Skin epidermis (tissue), 12 donors: ENCODE data around the gene CCL2.

Experiments used
- H3K27ac ChIP-seq, 21 experiments: fragments of 200-600 bp; sonication (generic) in 11 of 21; one replicate each; pipeline ENCODE4 v1.5.0; 2020; ENCODE audit warnings: mild to moderate bottlenecking in 3 of 21, inconsistent platforms in 2 of 21, moderate library complexity in 2 of 21
- H3K4me3 ChIP-seq, 7 experiments: fragments of 200-600 bp; sonication (generic) in 2 of 7; one replicate each; pipeline ENCODE4 v1.5.0; 2020; ENCODE audit warnings: inconsistent platforms in 2 of 7, mild to moderate bottlenecking in 2 of 7, moderate library complexity in 1 of 7

CCL2 gene

DNA sequence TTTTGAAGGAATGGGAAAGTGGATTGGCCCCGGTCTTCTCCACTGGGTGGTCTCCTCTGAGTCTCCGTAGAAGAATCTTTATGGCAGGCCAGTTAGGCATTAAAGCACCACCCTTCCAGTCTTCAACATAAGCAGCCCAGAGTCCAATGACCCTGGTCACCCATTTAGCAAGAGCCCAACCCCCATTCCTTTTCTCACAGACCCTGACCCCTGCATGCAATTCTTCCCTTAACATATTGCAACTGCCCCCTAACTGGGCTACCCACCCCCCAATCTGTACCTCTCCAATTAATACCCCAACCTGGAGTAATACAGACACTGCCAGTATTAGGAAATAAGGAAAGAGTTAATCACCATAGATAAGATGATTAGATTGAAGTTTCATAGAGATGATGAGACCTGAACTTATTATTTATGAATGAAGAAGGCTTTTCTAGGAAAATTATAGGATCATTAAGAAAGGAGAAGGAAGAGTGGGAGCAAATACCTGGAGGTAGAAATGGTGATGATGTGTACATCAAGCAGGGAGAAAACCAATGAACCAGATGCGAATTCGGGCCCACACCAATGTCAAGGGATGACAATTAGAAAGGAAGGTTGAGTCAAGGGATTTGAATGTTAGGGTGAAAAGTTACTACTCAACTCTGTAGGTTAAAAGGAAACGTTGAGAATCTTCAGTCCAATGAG is 2.4 kb downstream of the CCL2 start:
- peak overlapping the region in 1 of 7 experiments; percentile 44 for H3K4me3 ChIP-seq

GRCh38 chr17:34257986-34258326 is 2.9 kb downstream of the CCL2 start:
- Histone ChIP-seq H3K4me3 (no peak overlapping the region), H3K27ac (peak overlapping the region in 1 of 21 experiments; percentile 74)

More for the DNA sequence above, 2.4 kb downstream of the CCL2 start:
- H3K27ac ChIP-seq, result peak overlapping the region in 1 of 21 experiments; percentile 11

DNA sequence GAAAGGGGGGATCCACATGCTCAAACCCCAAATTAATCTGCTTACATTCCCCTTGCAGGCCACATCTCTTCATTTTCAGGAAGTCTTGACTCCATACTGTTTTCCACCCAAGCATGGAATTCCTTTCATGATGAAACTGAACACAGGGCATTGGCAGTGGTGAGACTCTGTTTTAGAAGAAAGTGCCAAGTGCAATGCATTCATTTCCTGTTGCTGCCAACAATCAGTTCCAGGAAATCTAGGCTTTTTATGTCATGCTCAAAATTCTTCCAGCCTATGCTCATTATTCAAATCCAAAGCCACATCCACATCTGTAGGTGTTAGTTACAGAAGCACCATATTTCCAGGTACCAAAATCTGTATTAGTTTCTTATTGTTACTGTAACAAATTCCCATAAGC is 4.1 kb downstream of the CCL2 start:
- Histone ChIP-seq H3K27ac (peak overlapping the region in 6 of 21 experiments; percentile 15 to 74 (median 35)), H3K4me3 (no peak overlapping the region)

DNA sequence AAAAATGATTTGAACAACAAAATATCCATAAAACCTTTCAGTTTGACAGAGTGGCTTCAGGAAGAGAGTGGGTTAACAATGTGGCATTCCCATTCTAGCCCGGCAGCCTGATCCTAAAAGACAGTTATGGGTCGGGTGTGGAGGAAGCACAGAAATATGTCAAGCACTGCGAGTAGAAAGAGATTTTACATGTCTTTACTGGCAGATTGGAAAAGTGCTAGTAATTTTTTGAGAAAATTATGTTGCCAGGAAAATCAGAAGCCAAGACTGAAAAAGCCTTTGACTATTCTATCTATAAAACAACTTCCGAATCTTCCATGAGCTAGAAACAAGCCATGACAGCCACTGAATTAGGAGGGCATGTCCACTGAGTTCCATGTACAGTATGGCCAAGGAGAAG is 5.8 kb downstream of the CCL2 start:
- Histone ChIP-seq H3K4me3 (no peak overlapping the region), H3K27ac (peak overlapping the region in 1 of 21 experiments; percentile 28)

DNA sequence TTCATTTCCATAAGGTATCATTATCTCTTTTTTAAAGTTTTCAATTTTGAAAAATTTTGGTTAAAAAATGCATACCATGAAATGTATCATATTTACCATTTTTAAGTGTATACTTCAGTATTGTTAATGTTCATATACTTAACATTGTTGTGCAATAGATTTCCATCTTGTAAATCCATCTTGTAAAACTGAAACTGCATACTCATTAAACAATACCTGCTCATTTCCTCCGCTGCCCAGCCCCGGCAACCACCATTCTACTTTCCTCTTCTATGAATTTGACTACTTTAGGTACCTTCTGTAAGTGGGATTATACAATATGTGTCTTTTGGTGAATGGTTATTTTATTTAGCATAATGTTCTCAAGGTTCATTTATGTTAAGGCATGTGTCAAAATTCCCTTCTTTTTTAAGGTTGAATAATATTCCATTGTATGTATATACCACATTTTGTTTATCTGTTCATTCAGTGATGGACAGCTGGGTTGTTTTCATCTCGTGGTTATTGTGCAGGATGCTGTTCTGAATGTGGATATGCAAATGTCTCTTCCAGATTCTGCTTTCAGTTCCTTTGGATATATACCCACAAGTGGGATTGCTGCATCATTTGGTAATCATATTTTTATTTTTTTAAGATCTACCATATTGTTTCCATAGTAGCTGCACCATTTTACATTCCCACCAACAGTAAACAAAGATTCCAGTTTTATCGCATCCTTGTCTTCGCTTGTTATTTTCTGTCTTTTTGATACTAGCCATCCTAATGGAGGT is 6.7 kb downstream of the CCL2 start:
- Histone ChIP-seq H3K27ac (no peak overlapping the region), H3K4me3 (no peak overlapping the region)

DNA sequence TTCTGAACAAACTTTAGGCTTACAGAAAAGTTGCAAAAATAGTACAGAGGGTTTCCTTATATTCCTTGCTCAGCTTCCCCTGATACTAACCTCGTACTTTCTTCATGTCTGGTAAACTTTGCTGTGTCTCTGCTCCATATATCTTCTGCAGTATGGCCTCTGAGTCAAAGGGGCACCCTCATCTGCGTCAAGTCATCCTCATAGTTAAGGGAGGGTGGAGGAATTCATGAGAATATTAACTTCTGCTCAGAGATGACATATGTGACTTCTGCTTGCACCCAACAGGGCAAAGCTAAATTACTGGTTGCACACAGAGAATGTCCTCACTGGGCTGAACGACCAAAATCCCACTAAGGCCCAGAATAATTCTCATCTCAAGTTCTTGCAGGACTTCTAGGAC is 10.6 kb downstream of the CCL2 start:
- H3K27ac ChIP-seq, result no peak overlapping the region

DNA sequence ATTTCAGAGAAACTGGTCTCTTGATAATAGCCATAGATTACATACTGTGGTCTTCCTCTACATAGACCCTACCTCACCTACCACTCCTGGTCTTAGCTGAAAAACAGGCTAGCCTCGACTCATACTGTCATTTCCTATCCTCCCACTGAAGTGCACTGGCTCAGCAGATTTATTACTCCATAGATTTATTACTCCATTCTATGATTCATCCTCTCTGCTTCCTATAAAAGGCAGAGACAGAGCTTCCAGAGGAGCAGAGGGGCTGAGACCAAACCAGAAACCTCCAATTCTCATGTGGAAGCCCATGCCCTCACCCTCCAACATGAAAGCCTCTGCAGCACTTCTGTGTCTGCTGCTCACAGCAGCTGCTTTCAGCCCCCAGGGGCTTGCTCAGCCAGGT is 14.9 kb downstream of the CCL2 start, which contains the start of gene CCL7:
Gene CCL7, plus strand, starts transcription at position 253 of the 400 bp plus-strand sequence. Its CDS starts 70 bp downstream, at position 323.
- no peak within 1 kb of the TSS for H3K4me3 ChIP-seq
- H3K27ac ChIP-seq, result no peak within 1 kb of the TSS

More for the DNA sequence above, 10.6 kb downstream of the CCL2 start:
- no peak overlapping the region for H3K4me3 ChIP-seq

DNA sequence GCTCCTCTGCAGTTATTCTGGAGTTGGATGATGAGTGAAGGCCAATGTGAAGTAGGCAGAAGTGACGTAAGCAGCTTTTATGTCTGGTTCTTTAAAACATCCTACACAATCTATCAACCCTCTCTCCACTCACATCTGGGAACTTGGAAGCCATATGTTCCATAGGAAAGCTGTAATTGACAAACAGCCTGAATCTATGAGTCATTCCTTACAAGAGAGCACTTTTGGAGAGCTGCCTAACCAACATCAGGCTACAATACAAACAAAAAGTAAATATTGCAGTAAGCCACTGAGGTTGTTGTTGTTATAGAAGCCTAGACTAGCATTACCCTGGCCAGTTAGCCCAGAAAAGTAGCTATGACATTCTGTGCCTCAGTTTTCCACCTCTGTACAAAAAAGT is 20.8 kb downstream of the CCL2 start:
- H3K27ac ChIP-seq, result no peak overlapping the region
- H3K4me3 ChIP-seq, result no peak overlapping the region

DNA sequence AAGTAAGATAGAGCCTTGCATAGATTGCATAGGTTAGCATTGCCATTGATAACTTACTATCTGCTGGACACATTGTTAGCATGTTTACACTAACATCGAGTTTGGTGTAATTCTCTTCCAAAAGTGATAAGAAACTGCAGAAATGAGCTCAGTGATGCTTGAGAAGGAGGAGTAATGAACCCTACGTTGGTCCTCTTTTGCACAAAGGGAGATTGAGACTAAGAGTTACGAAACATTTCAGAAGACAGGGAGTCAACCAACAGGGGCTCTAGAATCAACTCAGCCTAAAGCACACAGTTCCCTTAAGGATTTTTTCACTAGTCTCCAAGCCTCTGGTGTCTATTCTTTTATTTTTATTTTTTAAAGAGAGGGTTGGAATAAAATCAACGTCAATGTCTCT is 21.7 kb downstream of the CCL2 start:
- Histone ChIP-seq H3K4me3 (no peak overlapping the region), H3K27ac (no peak overlapping the region)

DNA sequence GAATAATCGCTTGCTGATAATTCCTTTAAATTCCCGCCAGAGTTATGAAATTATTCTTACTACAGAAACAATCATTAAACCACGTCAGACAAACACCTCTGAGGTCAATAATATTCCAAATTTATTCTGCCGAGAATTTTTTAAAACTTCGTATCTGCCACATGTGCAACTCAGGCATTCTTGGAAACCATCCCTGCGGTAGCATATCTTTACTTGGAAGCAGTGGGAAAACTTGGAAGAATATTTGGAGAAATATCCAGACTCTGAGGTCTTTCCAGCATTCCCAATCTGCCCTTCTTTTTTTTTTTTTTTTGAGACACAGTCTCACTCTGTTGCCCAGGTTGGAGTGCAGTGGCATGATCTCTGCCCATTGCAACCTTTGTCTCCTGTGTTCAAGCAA is 28.5 kb downstream of the CCL2 start:
- Histone ChIP-seq H3K27ac (no peak overlapping the region), H3K4me3 (no peak overlapping the region)

- no peak within 1 kb of the TSS for H3K4me3 ChIP-seq
- no peak within 1 kb of the TSS for H3K27ac ChIP-seq
Observed at GRCh38 chr17:34285286-34285792, 30.3 kb downstream of the CCL2 start, which contains the start of gene CCL11. CCL11 (plus strand) TSS chr17:34285742; CDS start chr17:34285809, 67 bp downstream.

GRCh38 chr17:34287875-34288274 is 32.8 kb downstream of the CCL2 start:
- H3K4me3 ChIP-seq, result no peak overlapping the region

DNA sequence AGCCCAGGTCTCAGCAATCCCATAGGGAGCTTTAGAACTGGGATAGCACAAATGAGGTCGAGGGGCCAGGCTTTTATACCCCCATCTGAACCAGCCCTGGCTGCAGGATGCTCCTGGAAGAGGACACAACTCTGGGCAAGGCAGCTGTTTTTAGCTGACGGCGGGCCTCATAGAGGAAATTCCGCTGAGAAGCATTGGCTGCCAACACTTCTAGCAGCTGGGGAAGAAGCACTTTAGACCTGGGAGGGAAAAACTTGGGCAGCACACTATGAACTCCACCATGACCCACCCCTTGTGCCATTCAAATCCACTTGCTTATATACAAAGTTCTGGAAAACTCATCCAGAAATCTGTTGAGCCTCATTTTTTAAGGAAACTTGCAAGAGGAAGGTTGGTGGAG is 35.5 kb downstream of the CCL2 start:
- no peak overlapping the region for H3K4me3 ChIP-seq
- no peak overlapping the region for H3K27ac ChIP-seq

More at GRCh38 chr17:34287875-34288274, 32.8 kb downstream of the CCL2 start:
- no peak overlapping the region for H3K27ac ChIP-seq

GRCh38 chr17:34291721-34292348 is 36.8 kb downstream of the CCL2 start:
- H3K27ac ChIP-seq, result no peak overlapping the region
- no peak overlapping the region for H3K4me3 ChIP-seq

DNA sequence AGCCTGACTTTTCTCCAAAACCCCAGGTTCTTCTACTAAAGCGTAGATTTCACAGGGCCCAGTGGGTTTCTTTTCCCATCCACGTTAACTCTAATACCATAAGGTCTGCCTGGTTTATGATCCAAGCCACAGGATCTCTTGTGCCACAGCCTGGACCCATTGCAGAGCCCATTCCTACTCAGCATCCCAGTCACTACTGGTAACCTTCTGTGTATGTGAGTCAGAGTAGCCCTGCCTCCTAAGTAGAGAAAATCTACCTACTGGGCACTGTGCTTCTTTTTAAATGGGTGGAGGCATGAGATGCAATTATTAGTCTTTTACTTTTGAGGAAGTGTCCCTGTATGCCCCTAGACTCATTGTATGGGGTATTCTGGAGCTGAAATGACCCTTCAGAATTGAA is 43.9 kb downstream of the CCL2 start:
- H3K4me3 ChIP-seq, result no peak overlapping the region

GRCh38 chr17:34299956-34300577 is 45.0 kb downstream of the CCL2 start:
- peak overlapping the region in 7 of 21 experiments; percentile 7 to 57 (median 37) for H3K27ac ChIP-seq

More for the DNA sequence above, 43.9 kb downstream of the CCL2 start:
- peak overlapping the region in 1 of 21 experiments; percentile 57 for H3K27ac ChIP-seq

GRCh38 chr17:34300652-34301370 is 45.7 kb downstream of the CCL2 start:
- Histone ChIP-seq H3K4me3 (no peak overlapping the region), H3K27ac (peak overlapping the region in 6 of 21 experiments; percentile 17 to 57 (median 29))

More at GRCh38 chr17:34299956-34300577, 45.0 kb downstream of the CCL2 start:
- no peak overlapping the region for H3K4me3 ChIP-seq

GRCh38 chr17:34301986-34302385 is 46.9 kb downstream of the CCL2 start:
- H3K27ac ChIP-seq, result peak overlapping the region in 2 of 21 experiments; percentile 24 to 50
- H3K4me3 ChIP-seq, result no peak overlapping the region

DNA sequence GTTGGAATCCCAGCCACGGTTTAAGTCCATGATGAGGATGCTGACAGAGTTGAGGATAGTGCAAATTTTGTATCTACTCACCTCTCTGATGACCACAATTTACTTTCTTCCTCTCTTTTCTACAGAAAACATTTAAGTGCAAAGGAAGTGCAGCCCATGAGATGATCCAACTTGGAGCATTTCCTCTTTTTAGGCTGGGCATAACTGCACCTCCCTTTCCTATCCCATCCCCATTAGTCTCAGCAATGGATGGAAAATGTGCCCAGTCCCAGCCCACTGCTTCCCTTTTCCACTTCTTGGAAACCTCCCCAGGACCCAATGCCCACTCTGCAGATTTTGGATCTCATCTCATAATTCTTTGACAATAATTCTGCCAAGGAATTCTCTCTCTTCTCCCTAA is 47.6 kb downstream of the CCL2 start:
- Histone ChIP-seq H3K27ac (no peak overlapping the region), H3K4me3 (no peak overlapping the region)
